Measurements from ENCODE around the gene CEBPE. TPM values are rescaled to one million over a fixed set of nuclear protein-coding genes. Genes with fewer than 3 reads are reported as not detected.
A peak's percentile ranks its signal among the peaks of the same experiment; 100 is the strongest.

Gene CEBPE
- total and polyA plus RNA-seq, 4 donors = 0.08 to 4.4 (median 0.16) TPM; not detected in 1

GRCh38 chr14:23159532-23159931, 40.5 kb upstream of the CEBPE start:
- TF ChIP-seq ATF3 (IDR thresholded peaks at IDR 0.05) (no peak), FOXA2 (IDR thresholded peaks at IDR 0.05) (no peak), EGR1 (IDR thresholded peaks at IDR 0.05; ENCODE audit: low read depth in 2 of 2) (no peak), CTCF (IDR thresholded peaks at IDR 0.05; ENCODE audit: low read depth, low read length, missing input control) (no peak), REST (IDR thresholded peaks at IDR 0.05) (no peak)
- H3K36me3 ChIP-seq (ENCODE audit: control insufficient read depth in 4 of 4, insufficient read depth in 3 of 4, low read depth in 1 of 4, low read length in 3 of 4) = no peaks in the 10 kb centered on the region
- H3K27ac ChIP-seq (ENCODE audit: low read depth in 1 of 2, low read length in 2 of 2) = no peak overlapping the region
- no peak overlapping the region for H3K9ac ChIP-seq (ENCODE audit: low read depth in 1 of 2, low read length in 2 of 2)
- no peak for DNase-seq (ENCODE audit: low spot score)
- no peaks in the 10 kb centered on the region for H3K27me3 ChIP-seq (ENCODE audit: control insufficient read depth in 4 of 4, insufficient read depth in 4 of 4, low read length in 3 of 4)
- H3K4me1 ChIP-seq (ENCODE audit: control insufficient read depth in 4 of 4, insufficient read depth in 4 of 4, low read length in 3 of 4) = peaks cover 0 to 4% (median 1%) of the 10 kb centered on the region in 4 donors
- no peaks in the 10 kb centered on the region for H3K9me3 ChIP-seq (ENCODE audit: control insufficient read depth in 4 of 4, low read length in 3 of 4)
- H3K4me3 ChIP-seq (ENCODE audit: low read depth in 1 of 3, low read length in 3 of 3) = no peak overlapping the region
- WGBS = 71% methylated on average over 1 of the region's 1 CpG

GRCh38 chr14:23158779-23159178, 39.7 kb upstream of the CEBPE start:
- no peak overlapping the region for H3K9ac ChIP-seq (ENCODE audit: low read depth in 1 of 2, low read length in 2 of 2)
- H3K4me1 ChIP-seq (ENCODE audit: control insufficient read depth in 4 of 4, insufficient read depth in 4 of 4, low read length in 3 of 4) = peaks cover 0 to 4% (median 1%) of the 10 kb centered on the region in 4 donors
- no peaks in the 10 kb centered on the region for H3K27me3 ChIP-seq (ENCODE audit: control insufficient read depth in 4 of 4, insufficient read depth in 4 of 4, low read length in 3 of 4)
- no peaks in the 10 kb centered on the region for H3K36me3 ChIP-seq (ENCODE audit: control insufficient read depth in 4 of 4, insufficient read depth in 3 of 4, low read depth in 1 of 4, low read length in 3 of 4)
- no peaks in the 10 kb centered on the region for H3K9me3 ChIP-seq (ENCODE audit: control insufficient read depth in 4 of 4, low read length in 3 of 4)
- H3K27ac ChIP-seq (ENCODE audit: low read depth in 1 of 2, low read length in 2 of 2) = no peak overlapping the region
- H3K4me3 ChIP-seq (ENCODE audit: low read depth in 1 of 3, low read length in 3 of 3) = no peak overlapping the region
- no peak for DNase-seq (ENCODE audit: low spot score)
- TF ChIP-seq HNF4A (conservative IDR thresholded peaks at IDR 0.05) (no peak), FOXA1 (IDR thresholded peaks at IDR 0.05) (no peak), NR2F2 (IDR thresholded peaks at IDR 0.05) (no peak), HNF4G (IDR thresholded peaks at IDR 0.05) (no peak), SP1 (IDR thresholded peaks at IDR 0.05) (no peak)
- 82% methylated on average over 2 of the region's 2 CpGs for WGBS

GRCh38 chr14:23154964-23155587, 36.0 kb upstream of the CEBPE start:
- TF ChIP-seq JUND (IDR thresholded peaks at IDR 0.05) (no peak), MAX (IDR thresholded peaks at IDR 0.05) (no peak), YY1 (IDR thresholded peaks at IDR 0.05) (peak; percentile 19), EGR1 (IDR thresholded peaks at IDR 0.05; ENCODE audit: low read depth in 2 of 2) (no peak)
- H3K4me3 ChIP-seq (ENCODE audit: low read depth in 1 of 3, low read length in 3 of 3) = no peak overlapping the region
- peaks cover 0 to 2% (median 0%) of the 10 kb centered on the region in 4 donors for H3K4me1 ChIP-seq (ENCODE audit: control insufficient read depth in 4 of 4, insufficient read depth in 4 of 4, low read length in 3 of 4)
- DNase-seq (ENCODE audit: low spot score) = no peak
- no peaks in the 10 kb centered on the region for H3K36me3 ChIP-seq (ENCODE audit: control insufficient read depth in 4 of 4, insufficient read depth in 3 of 4, low read depth in 1 of 4, low read length in 3 of 4)
- H3K9ac ChIP-seq (ENCODE audit: low read depth in 1 of 2, low read length in 2 of 2) = no peak overlapping the region
- peak overlapping the region in 1 of 2 donors; percentile 0 for H3K27ac ChIP-seq (ENCODE audit: low read depth in 1 of 2, low read length in 2 of 2)
- no peaks in the 10 kb centered on the region for H3K9me3 ChIP-seq (ENCODE audit: control insufficient read depth in 4 of 4, low read length in 3 of 4)
- H3K27me3 ChIP-seq (ENCODE audit: control insufficient read depth in 4 of 4, insufficient read depth in 4 of 4, low read length in 3 of 4) = no peaks in the 10 kb centered on the region
- 68% methylated on average over 10 of the region's 10 CpGs for WGBS
